ENCODE data around the gene SGCA. TPM values are rescaled to one million over a fixed set of nuclear protein-coding genes. Genes with fewer than 3 reads are reported as not detected.

Gene SGCA
- total RNA-seq, 1 donor from 2014 or later = 0.54 TPM

DNA sequence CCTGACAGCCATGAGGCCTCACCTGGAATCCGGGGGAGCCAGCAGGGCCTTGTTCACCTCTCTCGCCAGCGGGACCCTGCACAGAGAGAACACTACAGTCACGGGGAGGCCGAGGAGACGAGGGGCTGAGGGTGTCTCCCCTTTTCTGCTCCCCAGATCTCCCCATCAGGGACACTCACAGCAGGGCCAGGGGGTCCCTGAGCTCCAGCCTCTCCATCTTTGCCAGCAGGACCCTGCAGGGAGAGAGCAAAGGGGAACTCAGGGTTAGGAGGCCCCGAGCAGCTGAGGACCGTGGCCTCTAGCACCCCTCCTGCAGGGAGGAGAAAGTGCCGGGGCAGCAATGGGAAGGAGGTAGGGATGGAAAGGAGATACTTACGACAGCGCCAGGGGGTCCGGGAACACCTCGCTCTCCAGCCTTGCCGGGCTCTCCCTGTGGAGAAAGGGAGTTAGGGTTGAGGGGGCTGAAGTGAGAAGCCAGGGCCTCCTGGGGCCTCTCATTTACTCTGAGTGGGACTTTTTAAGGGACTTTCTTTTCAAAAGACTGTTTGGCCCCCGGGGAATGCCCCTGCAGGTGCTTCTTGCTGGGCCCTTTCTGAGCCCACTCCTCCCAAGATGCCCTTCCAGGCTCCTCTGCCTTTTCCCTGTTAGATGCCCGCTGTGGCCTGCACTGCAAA is 26.9 kb downstream of the SGCA start:
- intact Hi-C loops (cut with micrococcal nuclease) = no loop called here

DNA sequence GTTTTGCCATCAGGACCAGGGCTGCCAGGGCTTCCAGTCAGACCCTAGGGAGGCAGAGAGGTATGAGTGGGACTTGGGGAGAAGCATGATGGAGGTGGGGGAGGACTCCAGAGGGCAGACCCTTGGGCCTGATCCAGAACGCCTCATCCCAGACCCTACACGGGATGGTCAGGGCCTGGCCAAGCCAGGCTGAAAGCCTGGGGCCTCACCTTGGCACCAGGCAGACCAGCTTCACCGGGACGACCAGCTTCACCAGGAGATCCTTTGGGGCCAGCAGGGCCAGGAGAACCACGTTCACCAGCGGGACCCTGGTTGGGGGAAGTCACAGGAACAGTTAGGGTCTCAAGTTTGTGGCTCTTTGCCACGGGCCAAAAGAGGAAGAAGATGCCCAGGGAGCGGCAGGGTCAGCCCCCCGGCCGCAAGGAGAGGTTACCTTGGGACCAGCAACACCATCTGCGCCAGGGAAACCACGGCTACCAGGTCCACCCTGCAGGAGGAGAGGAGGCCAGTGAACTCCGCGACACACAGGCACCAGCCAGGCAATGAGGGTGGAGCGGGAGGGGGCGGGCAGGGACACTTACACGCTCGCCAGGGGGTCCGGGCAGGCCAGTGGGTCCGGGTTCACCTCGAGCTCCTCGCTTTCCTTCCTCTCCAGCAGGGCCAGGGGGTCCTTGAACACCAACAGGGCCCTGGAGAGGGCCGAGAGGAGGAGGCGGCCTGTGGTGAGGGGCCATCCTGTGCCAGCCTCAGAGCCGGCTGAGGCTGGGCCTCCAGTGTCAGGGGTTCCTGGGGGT is 28.5 kb downstream of the SGCA start:
- intact Hi-C loops (cut with micrococcal nuclease) = no loop called here

DNA sequence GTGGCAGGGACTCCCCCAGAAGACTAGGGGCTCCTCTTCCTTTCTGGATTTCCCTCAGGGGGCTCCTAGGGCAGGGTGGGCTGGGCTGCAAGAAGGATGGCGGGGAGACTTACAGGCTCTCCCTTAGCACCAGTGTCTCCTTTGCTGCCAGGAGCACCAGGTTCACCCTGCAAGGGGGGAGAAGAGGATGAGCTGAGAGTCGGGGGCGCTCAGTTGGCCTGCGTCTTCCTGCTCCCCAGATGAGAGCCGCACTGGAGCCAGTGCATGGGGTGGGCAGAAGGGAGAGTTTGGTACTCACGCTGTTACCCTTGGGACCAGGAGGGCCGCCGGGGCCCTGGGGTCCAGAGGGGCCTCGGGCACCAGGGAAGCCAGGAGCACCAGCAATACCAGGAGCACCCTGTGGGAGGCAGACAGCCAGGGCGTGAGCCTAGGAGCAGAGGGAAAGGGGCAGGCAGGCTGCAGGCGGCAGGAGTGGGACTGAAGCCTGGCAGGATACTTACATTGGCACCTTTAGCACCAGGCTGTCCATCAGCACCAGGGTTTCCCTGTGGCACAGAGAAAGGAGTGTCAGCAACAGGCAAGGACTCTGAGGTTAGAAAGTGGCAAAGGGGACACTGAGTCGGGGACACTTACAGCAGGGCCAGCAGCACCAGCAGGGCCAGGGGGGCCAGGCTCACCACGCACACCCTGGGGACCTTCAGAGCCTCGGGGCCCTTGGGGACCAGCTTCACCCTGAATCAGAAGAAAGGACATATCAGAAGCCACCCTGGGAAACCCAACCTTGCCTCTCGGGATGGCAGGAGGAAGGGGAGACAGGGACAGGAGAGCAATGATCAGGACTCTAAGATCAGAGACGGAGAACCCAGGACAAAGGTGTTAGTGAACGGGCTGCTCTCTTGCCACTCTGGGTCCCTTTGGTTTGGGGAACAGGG is 29.4 kb downstream of the SGCA start:
- intact Hi-C loops (cut with micrococcal nuclease) = no loop called here

DNA sequence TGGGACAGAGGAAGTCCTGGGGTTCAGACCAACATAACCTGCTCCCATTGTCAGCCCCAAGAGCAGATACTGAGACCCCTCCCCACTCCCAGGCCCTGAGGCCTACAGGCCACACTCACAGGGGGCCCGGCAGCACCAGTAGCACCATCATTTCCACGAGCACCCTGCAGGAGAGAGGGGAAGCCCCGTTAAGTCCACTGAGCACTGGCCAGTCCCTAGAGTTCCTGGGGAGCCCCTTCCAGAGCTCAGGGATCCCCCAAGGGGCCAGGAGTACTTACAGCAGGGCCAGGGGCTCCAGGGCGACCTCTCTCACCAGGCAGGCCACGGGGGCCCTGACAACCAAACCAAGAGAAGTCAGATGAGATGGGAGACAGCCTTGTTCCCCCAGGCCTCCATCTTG is 30.2 kb downstream of the SGCA start:
- intact Hi-C loops (cut with micrococcal nuclease) = no loop called here

DNA sequence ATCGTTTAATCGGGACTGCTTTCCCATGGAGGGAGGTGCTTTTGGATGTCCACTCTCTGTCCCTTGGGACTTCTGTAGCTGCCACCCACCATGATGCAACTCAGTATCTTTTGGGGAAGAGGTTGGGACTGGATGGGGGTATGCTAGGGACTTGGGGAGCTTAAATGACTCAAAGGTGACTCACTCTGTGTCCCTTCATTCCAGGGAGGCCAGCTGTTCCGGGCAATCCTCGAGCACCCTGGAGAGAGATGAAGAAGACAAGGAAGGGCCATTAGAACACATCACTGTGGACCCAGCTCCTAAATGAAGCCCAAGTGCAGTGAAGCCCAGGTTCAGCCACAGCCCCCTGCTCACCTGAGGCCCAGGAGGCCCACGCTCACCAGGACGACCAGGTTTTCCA is 31.0 kb downstream of the SGCA start:
- intact Hi-C loops (cut with micrococcal nuclease) = no loop called here

DNA sequence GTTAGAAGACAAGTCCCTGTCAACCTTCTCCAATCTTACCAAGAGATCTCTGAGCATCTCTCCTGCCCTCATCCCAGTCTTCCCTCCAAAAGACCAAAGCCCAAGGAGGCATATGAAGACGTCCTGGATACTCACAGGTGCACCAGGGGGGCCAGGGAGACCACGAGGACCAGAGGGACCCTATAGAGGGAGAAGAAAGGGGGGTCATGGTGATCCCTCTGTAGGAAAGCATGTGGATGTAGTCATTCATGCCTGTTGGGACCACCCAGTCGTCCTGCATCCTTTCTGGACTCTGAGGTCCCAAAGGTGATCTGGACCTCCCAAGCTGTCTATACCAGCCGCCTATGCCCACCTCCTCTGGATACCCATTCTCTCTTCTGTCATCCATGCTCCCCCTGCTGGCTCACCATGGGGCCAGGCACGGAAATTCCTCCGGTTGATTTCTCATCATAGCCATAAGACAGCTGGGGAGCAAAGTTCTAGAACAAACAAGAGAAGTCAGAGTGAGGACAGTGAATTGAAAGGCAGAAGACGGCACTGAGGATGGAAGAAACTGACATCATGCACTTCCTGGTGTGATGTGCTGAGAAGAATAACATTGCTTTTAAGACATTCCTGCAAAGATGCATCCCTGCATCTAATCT is 32.3 kb downstream of the SGCA start:
- intact Hi-C loops (cut with micrococcal nuclease) = loop anchor here (1.0 kb wide), 3 partner anchors 29 to 83 kb away; no protein-coding TSS in a partner anchor

DNA sequence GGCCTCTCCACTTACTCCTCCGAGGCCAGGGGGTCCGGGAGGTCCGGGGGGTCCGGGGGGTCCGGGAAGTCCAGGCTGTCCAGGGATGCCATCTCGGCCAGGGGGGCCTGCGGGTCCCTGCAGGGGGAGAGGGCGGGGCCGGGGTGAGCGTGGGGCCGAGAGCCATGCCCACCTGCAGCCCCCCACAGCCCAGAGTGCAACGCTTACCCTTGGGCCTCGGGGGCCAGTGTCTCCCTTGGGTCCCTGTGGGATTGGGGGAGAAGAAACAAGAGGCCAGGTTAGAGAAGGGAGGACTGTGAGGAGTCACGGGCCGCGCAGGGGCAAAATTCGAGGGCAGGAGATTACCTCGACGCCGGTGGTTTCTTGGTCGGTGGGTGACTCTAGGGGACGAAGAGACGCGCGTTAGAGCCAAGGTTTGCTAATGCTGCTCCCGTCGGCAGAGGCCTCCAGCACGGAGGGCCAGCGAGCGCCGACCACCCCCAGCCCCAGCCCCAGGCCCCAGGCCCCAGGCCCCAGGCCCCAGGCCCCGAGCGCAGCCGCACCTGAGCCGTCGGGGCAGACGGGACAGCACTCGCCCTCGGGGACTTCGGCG is 33.5 kb downstream of the SGCA start:
- intact Hi-C loops (cut with micrococcal nuclease) = no loop called here

DNA sequence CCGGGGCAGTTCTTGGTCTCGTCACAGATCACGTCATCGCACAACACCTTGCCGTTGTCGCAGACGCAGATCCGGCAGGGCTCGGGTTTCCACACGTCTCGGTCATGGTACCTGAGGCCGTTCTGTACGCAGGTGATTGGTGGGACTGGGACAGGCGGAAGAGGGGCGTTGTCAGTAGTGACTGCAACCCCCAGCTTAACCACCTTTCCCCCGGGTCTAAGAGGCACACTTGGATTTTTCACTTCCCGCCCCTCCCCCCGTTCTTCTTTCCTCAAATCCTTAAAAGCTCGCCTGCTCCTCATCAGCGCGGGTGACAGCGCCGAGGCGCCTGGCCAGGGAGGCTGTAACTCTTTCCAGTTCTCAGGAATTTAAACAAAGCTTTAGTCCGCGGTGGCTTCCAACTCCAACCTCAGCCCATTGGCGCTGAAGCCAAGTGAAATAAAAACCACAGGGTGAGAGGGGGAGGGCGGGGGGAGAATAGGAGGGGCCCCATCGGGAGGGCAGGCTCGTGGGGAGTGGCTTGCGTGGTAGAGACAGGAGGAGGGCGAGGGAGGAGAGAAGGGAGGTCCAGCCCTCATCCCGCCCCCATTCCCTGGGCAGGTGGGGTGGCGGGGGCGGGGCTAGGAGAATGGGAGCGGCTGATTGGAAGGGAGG is 34.1 kb downstream of the SGCA start:
- intact Hi-C loops (cut with micrococcal nuclease) = loop anchor here (1.0 kb wide), 6 partner anchors 49 to 278 kb away; partner anchors contain the start of genes PDK2 and RSAD1

DNA sequence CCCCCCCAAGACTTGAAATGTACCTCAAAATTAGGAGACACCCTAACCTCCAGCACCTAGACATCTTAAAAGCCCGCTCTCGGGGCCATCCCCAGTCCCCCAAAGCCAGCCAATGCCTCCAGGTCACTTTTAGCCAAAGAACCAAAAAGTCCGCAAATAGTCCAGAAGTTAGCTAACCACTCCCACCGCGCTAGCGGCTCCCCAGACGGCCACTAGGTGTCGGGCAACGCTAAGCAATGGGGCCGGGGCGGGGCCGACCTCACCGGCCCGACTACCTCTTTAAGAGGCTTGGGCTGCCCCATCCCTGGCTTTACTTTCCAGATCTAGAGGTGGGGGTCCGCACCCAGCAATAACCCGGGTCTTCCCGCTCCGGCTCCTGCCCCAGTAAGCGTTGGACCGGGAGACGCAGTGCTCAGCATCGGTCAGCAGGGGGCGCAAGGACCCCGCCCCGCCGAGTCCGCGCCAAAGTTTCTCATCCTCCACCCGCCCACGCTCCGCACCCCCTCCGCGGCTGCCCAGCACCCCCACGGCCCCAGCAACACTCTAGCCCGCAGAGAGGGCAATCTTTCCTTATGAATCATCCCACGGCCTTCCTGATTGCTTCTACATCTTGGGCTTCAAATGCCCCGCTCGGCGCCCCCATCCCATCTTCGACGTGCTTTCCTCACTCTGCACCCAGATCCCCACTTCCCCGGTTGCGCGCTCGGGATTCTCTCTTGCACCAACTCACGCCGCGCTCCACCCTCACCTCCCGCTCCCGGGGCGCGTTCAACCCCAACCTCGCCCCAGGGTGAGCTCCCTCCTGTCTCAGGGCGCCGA is 34.9 kb downstream of the SGCA start:
- intact Hi-C loops (cut with micrococcal nuclease) = loop anchor here (1.0 kb wide), 6 partner anchors 49 to 278 kb away; partner anchors contain the start of genes PDK2 and RSAD1

DNA sequence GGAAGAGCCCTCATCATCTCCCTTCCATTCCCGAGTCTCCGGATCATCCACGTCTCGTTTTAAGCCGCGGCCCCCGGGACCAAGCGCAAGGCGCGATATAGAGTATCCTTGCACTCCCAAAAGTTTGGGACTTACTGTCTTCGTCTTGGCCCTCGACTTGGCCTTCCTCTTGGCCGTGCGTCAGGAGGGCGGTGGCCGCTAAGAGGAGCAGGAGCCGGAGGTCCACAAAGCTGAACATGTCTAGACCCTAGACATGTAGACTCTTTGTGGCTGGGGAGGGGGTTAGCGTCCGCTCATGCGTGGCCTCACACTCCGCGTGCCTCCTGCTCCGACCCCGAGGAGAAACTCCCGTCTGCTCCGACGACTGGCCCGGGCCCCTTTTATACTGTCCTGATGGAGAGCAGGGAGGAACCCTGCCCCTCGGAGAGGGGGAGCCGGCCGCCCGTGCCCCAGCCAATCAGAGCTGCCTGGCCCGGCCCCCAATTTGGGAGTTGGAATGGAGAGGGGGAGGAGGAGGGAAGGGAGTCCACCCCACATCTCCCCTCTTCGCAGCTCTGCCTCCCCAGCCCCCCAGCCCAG is 35.6 kb downstream of the SGCA start, which contains the start of gene COL1A1:
TSS of gene COL1A1 (minus strand) at position 356 of the 579 bp plus-strand sequence. CDS start at position 238, 118 bp downstream.
- intact Hi-C loops (cut with micrococcal nuclease) = no loop called here

DNA sequence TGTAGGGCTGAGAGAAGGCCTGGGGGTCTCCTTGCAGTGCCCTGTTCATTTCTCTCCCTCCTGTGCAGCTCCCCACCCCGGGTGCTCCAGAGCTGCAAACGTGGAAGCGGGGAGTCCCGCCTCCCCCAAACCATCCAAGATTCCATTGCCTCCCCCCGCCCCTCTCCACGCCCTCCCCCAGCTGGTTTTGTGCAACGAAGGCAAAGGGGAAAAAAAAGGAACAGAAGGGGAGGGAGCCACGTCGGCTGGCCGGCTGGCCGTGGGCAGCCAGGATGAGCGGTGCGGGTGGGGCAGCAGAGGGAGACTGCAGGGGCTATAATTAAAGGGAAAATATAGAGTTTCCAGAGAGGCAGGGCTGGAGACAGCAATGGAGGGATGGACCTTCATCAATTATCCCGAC is 37.3 kb downstream of the SGCA start:
- intact Hi-C loops (cut with micrococcal nuclease) = no loop called here

DNA sequence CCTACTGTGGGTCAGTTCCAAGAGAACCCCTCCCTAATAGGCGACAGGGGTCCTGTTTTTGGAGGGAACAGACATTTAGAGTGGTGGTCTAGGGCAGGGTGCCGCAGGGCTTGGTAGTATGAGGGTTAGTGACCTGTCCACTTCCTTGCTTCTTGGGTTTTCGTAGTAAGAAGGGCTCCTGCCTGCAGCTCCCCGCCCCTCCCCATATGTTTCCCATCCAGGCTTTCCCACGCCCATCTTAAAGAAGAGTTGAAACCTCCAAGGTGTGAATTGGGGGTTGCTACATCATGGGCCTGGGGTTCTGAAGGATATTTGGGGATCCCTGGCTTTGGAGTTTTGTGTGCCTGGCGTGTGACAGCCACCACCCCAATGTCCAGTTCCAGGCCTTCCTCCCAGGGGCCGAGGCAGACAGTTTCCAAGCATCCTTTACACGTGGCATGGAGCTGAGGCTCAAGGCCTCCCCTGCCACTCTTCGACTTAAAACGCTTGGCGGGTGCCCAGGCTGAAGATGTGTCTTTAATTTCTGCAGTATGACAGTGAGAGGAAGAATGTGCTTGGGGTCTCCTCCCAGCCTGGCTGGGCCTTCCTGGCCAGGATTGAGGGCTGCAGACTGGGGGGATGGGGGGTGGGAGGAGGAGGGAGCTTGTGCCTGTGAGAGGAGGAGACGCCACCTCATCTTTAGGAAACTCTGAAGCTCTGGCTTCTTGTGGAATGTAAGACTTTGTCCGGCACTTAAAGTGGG is 38.0 kb downstream of the SGCA start:
- intact Hi-C loops (cut with micrococcal nuclease) = no loop called here

DNA sequence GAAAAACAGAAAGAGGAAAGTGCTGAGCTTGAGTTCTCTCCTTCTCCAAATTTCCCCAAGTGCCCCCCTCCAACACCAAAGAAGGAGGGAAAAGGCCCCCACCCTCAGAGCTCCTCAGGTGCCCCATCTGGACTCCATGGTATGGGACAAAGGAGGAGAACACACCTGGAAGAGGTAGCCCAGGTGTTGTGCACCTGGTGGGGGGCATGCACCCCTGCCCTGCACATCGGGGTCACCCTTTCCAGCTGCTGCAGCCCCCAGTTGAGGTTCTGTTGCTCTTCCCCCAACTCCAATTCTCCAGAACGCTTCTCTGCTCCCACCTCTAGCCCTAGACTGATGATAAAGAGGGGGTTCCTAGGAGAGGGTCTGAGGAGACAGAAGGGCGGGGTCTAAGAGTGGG is 38.6 kb downstream of the SGCA start:
- intact Hi-C loops (cut with micrococcal nuclease) = no loop called here

DNA sequence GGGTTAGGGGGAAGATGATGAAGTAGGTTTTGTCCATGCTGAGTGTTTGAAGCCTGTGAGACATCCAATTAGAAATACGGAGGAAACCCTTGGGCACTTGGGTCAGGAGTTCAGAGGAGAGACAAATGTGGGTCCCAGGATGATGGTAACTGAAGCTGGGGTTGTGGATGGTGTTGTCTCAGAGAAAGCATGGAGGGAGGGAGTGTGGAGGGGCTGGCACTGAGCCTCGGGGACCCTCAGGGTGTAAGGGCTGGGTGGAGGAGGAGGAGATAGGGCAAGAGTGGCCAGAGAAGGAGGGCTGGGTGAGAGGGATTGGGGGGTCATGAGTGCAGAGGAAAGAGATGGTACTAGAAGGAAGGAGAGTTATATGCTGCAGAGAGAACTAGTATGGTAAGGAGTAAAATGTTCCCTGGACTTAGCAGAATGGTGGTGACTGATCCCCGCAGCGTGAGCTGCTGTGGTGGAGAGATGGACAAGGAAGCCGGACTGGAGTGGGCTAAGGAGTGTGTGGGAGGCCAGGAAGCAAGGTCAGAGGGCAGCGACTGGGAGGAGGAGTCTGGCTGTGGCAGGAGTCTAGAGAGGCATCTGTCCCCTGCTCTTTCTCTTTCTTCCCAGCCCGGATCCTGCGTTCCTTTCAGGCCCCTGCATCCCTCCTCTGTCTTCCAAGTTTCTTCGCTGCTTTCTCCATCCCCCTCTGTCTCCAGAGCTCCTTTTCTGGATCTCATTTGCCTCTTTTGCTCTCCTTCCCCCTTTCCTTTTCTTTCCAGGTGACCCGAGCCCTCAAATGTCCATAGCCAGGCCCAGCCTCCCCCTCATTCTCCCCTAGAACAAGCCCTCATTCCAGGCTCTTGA is 39.5 kb downstream of the SGCA start:
- intact Hi-C loops (cut with micrococcal nuclease) = no loop called here

DNA sequence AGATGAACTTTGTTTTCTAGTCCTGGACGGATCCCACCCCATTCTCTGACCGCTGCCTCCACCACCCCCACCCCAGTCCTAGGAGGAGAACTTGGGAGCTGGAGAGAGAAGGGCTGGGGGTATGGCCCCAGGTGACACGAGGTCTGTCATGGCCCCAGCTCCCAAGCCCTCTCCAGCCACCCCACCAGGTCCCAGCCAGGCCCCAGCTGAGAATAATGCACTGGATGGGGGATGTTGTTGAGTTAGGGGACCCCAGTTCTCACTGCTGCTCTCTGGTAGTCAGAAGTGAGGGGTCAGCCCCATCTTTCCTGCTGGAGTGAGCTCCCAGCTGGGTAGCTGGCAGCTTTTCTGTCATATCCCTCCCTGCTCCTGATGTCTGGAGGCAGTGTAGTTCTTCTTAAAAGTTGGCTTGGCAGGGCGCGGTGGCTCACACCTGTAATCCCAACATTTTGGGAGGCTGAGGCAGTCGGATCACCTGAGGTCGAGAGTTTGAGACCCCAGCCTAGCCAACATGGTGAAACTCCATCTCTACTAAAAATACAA is 40.2 kb downstream of the SGCA start:
- intact Hi-C loops (cut with micrococcal nuclease) = no loop called here

DNA sequence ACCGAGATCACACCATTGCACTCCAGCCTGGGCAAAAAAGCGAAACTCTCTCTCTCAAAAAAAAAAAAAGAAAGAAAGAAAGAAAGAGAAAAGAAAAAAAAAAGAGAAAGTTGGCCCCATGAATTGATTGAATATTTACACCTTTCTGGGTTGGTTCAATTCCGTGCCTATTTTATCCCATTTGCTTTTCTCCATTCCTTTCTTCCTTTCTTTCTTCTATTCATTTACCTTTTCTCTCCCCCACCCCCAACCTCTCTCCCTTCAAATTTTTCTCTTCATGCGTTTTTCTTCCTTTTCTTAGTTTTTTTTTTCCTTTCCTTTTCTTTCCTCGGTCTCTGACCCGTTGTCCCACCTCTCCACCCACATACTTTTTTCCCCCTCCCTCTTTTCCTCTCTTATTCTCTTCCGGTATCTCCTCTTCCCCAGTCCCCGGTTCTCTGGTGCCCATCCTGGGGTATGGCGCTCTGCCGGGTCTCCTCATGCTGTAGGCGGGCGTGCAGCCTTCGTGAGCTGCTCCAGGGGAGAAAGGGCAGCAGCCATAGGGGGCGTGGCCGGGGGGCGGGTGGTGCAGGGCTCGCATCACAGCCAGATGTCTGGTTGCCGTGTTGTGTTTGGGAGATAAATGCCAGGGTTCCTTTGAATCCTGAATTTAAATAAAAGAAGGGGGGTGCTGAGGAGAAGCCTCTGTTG is 40.9 kb downstream of the SGCA start:
- intact Hi-C loops (cut with micrococcal nuclease) = no loop called here
